GM23338 (cell line): Measurements from ENCODE around the gene SSR3.

Experiments used
- EZH2phosphoT487 ChIP-seq: fragments of 200-600 bp; sonication (generic); IDR thresholded peaks from one replicate; pipeline ENCODE4 v1.8.1; 2018; ENCODE audit warnings: antibody characterized with exemption; ENCODE audit not compliant: unreplicated experiment
- TF ChIP-seq, protein P1 (sequence below): IDR thresholded peaks from one replicate; pipeline ENCODE4 v1.6.1; 2018; ENCODE audit warnings: antibody characterized with exemption; ENCODE audit not compliant: unreplicated experiment
- TF ChIP-seq, protein P2 (sequence below), 2 experiments: fragments of 200-600 bp in 1 of 2; sonication (generic) in 1 of 2; conservative IDR thresholded peaks; 2 replicates each; pipeline versions ENCODE4 v1.5.1 to v1.6.1; 2016 to 2017; ENCODE audit warnings: antibody characterized with exemption in 2 of 2, low read depth in 2 of 2, mild to moderate bottlenecking in 2 of 2, moderate library complexity in 1 of 2

DNA sequence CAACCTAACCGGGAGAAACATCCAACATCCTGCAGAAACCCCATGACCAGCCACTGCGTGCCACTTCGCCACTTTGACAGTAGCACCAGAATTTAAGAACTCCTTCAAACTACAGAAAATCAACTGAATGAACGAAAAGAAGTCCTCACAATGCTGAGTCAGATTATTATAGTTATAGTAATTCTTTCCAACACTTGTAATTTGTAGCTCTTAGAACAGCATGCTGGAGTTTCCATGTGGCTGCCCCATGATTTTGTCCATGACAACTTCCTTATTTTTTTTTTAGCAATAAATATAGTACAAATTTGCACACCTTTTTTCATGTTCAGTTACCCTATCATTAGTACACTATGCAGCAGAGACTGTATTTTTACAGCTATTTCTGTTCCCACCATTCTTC is 26.1 kb upstream of the SSR3 start:
- TF ChIP-seq, protein P1, sequence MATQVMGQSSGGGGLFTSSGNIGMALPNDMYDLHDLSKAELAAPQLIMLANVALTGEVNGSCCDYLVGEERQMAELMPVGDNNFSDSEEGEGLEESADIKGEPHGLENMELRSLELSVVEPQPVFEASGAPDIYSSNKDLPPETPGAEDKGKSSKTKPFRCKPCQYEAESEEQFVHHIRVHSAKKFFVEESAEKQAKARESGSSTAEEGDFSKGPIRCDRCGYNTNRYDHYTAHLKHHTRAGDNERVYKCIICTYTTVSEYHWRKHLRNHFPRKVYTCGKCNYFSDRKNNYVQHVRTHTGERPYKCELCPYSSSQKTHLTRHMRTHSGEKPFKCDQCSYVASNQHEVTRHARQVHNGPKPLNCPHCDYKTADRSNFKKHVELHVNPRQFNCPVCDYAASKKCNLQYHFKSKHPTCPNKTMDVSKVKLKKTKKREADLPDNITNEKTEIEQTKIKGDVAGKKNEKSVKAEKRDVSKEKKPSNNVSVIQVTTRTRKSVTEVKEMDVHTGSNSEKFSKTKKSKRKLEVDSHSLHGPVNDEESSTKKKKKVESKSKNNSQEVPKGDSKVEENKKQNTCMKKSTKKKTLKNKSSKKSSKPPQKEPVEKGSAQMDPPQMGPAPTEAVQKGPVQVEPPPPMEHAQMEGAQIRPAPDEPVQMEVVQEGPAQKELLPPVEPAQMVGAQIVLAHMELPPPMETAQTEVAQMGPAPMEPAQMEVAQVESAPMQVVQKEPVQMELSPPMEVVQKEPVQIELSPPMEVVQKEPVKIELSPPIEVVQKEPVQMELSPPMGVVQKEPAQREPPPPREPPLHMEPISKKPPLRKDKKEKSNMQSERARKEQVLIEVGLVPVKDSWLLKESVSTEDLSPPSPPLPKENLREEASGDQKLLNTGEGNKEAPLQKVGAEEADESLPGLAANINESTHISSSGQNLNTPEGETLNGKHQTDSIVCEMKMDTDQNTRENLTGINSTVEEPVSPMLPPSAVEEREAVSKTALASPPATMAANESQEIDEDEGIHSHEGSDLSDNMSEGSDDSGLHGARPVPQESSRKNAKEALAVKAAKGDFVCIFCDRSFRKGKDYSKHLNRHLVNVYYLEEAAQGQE, result no peak
- TF ChIP-seq, protein P2, sequence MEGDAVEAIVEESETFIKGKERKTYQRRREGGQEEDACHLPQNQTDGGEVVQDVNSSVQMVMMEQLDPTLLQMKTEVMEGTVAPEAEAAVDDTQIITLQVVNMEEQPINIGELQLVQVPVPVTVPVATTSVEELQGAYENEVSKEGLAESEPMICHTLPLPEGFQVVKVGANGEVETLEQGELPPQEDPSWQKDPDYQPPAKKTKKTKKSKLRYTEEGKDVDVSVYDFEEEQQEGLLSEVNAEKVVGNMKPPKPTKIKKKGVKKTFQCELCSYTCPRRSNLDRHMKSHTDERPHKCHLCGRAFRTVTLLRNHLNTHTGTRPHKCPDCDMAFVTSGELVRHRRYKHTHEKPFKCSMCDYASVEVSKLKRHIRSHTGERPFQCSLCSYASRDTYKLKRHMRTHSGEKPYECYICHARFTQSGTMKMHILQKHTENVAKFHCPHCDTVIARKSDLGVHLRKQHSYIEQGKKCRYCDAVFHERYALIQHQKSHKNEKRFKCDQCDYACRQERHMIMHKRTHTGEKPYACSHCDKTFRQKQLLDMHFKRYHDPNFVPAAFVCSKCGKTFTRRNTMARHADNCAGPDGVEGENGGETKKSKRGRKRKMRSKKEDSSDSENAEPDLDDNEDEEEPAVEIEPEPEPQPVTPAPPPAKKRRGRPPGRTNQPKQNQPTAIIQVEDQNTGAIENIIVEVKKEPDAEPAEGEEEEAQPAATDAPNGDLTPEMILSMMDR (conservative IDR thresholded peaks at IDR 0.05; ENCODE audit: low read depth in 2 of 2), result no peak
- no peak for TF ChIP-seq EZH2phosphoT487
